HTR-8/SVneo (cell line): ENCODE data around the gene PIAS4.
A peak's percentile ranks its signal among the peaks of the same experiment; 100 is the strongest.

ENCODE experiments used
- DNase-seq: peaks from one replicate; pipeline ENCODE4 v3.0.0; 2011; ENCODE audit warnings: low spot score, mixed read lengths; ENCODE audit not compliant: insufficient read length
- FAIRE-seq: peaks from 2 replicates; lab custom pipeline; 2011; peaks lifted over from hg19 to GRCh38; lab: Jason Lieb, UNC

Gene PIAS4

DNA sequence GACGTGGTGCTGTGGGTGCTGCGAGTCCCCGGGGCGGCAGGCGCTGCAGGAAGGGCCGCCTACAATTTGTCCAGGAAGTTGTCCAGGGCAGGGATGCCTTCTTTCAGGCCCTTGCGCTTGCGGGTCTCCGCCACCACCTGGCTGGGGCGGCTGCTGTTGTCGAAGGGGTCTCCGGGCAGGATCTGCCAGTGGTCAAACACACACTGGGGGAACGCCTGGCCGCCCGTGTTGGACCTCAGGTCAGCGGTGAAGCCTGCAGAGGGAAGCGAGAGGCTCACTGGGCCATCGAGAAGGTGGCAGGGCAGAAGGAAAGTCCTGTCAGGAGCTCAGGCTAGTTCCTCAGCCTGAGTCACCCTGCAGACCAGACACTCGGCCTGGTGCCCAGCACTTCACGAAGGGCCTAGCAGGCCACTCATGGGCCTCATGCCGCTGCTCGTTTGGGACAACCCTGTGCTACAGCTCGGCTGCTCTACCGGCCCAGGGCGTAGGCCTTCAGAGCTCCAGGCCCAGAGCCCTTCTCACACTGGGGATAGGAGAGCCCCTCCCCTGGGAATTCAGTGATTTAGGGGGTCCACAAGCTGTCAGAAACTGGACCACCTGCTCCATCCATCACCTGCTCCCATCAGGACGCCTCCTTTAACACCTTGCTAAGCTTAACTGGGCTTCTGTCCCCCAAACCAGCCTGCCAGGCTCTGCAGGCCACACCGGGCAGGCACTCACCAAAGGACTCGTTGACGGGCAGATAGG lies 30.9 kb upstream of the PIAS4 start:
- FAIRE-seq: no peak

DNA sequence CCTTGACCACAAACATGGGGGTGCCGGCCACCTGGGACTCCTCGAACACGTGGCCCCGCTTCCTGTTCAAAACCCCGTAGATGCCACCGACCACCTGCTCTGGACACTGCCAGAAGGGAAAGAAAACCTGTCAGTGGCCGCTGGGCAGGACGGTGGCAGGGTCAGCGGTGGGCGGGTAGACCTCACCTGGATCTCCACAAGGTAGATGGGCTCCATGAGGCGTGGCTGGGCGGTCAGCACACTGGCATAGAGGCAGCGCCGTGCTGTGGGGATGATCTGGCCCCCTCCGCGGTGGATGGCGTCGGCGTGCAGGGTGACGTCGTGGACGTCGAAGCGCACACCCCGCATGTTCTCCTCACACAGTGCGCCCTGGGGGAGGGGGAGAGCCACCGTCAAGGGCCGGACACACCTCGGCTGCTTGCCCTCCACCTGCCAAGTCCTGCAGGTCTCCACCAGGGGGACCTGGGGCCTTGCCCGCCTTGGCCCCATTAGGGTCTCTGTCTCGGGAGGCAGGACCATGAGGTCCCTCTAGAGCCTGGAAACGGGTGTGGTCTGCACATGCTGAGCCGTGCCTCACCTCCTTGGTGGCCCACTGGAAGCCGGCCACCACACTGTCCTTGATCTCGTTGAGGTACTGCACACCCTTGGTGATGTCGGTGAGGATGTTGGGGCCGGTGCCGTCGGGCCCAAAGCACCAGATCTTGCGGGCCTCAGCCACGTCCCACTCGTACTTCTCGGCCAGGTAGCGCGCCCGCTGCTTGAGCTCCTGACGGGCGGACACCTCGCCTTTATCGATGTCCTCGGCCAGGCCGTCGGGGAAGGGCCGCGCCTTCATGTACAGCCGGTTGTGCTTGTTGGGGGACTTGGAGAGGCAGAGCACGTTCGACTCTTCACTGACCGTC lies 30.0 kb upstream of the PIAS4 start:
- DNase-seq (no peak), FAIRE-seq (no peak)

More for the DNA sequence above, 30.9 kb upstream of the PIAS4 start:
- no peak for DNase-seq

DNA sequence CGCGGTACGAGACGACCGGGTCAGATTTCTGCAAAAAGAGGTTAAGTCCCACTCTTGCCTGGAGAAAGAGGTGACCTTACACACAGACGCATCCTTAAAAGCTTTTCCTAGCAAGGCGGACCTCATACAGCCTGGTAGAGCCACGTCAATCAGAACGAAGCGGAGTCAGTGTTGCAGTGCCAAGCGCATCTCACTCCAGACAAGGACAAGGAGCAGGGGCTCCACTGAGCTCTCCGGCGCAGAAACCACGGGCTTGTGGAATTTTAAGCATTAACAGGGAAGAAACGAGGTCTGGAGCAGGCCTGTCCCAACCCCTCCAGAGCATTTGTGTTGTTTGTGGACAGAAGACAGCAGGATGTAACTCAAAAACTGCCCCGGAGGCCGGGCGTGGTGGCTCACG lies 29.4 kb upstream of the PIAS4 start:
- FAIRE-seq (no peak), DNase-seq (no peak)

DNA sequence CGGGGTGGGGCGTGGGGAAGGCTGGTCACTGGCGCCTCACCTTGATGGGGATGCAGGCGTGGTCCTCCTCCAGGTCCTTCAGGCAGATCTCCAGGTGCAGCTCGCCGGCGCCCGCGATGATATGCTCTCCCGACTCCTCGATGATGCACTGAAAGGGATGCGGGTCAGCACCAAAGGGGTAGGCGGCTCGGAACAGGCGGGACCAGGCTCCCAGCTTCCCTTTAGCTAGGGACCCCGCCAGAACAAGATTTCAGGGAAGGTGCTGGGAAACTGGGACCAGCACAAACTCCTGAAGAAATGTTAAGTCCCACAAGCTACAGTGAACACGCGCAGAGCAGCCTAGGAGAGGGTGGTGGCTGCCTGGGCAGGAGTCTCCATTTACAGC lies 28.3 kb upstream of the PIAS4 start:
- no peak for FAIRE-seq
- DNase-seq: no peak

DNA sequence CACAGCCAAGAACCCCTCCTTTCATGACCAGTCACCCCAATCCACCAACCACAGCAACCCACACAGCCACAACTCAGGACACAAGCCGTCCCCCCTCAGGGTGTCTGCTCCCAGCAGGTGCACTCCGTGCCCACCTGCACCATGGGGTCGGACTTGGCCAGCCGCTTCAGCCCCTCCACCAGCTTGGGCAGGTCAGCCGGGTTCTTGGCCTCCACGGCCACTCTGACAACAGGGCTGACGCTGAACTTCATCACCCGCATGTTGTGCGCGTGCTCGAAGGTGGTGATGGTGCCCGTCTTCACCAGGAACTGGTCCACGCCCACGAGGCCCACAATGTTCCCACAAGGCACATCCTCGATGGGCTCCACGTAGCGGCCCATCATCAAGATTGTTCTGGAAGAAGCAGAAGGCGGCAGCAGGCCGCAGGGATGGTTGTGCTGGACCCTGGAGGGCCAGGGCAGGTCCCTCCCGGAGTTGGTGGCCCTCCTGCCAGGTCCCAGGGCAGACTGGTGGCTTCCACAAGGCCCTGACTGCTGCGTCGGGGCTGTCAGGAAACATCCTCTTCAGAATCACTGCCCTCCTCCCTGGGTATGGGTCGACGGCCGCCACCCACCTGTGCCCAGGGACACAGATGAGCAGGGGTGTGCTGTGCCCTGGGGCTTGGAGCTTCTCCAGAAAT lies 27.7 kb upstream of the PIAS4 start:
- FAIRE-seq (no peak), DNase-seq (no peak)

DNA sequence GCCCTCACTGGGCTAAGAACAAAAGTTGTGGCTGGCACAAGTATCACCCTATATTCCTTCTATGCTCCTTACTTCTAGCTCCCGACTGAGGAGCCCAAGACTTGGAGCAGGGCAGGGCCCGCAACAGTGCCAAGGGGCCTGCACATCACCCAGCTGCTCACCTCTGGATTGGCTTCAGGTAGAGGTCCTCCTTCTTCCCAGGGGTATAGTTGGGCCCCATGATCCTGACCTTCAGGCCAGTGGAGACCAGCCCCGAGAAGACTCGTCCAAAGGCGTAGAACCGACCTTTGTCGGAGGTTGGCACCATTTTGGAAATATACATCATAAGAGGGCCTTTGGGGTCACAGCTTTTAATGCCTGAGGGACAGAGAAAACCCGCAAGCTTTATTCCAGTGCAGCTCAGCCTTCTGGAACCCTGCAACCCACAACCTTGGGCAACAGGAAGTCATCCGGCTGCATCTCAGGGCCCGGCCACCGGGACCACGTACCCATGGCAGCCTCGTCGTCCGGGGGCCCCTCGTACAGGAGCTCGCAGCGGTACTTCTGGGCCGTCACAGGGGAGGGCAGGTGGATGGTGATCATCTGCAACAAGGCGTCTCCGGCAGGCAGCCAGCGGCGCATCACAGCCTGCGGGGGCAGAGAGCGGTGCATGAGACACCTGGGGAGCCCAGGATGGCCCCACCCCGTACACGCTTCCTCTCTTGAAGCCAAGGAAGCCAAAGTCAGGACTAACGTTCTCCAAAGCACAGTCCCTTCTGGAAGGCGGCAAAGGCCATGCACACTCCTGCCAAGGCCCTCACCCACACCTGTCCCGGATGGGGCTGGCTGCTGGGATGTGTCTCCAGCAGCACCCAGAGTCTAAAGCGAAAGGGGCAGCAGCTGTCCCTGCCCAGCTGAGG lies 26.9 kb upstream of the PIAS4 start:
- DNase-seq: no peak
- FAIRE-seq: no peak

DNA sequence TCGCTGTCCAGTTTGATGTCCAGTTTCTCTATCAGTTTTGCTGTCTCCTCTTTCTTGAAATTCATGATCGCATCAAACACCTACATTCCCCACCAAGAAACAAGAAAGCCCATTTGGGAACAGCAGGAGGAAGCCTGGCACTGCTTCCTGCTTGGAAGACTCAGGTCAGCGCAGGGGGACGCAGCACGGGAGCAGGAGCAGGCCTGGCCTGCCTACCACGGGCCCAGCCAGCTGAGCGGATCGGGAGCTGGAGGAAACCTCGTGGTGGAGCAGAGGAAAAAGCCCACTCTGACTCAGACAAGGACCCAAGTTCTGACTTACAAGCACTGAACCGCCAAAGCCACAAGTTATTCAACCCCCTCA lies 26.2 kb upstream of the PIAS4 start:
- no peak for DNase-seq
- FAIRE-seq: no peak

DNA sequence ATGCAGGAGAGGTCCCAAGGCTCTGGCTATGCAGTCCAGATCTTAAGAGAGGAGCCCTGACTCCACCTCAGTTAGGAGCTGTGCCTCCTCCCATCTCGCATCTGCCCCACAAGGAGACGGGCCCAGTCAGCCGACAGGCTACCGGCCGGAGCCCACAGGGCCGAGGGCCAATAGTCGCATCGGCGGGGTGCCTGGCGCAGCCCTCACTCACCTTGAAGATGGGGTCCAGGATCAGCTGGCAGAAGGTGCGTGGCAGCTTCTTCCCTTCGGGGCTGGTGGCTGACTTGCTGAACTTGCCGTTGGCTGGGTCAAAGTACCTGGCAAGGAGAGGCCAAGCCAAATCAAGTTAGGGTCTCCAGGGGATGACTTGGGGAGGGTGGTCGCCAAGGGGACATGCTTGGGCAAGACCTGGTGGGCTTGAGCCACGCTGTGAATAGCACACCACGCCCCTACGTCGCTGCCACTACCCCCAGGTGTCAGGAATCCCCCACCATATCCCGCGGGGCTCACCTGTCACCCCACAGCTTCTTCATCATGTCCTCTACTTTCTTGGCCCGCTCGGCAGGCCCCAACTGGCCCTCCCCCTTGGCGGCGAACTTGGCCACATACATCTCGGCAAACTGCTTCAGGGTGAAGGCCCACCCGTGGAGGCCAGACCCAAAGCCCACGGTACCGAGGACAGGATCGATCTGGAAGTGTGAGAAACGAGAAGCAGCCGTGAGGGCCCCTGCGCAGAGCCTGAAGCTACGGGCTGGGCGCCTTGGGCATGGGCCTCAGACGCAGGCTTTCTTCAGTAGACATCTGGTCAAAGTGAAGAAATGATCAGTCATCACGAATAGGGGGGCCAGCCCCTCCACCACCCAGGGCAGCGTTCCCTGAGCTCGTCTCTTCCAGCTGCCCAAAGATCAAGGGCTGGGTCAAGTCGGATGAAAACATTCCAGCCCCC lies 25.5 kb upstream of the PIAS4 start:
- DNase-seq: no peak
- no peak for FAIRE-seq

DNA sequence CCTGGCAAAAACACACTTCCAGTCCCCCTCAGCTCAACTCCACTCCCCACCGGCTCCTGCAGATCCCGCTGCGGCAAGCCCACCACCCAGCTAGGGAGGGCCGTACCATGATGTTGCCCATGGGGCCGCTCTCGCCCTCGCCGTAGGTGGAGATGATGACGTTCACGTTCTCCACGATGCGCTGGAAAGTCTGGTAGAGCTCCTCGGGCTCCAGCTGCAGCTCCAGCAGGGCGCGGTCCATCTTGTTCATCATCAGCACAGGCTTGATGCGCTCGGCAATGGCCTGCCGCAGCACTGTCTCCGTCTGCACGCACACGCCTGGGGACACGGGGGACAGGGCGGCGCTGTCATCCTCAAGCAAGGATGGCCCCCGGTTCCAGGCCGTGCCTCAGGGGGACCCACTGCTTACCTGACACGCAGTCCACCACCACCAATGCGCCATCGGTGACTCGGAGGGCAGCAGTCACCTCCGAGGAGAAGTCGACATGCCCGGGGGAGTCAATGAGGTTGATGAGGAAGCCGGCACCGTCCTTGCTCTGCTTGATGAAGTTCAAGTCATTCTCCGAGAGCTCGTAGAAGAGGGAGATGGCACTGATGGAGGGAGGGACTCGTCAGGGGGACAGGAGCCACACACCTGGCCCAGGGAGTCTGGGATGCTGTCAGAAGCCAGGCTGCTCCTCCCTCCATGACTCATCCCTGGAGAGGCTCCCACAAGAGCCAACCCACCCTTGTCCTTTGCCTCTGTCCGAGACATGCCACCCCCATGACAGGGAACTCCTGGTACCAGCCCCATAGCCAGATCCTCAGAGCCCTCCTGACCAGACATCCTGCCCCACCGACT lies 24.6 kb upstream of the PIAS4 start:
- DNase-seq: no peak
- no peak for FAIRE-seq

DNA sequence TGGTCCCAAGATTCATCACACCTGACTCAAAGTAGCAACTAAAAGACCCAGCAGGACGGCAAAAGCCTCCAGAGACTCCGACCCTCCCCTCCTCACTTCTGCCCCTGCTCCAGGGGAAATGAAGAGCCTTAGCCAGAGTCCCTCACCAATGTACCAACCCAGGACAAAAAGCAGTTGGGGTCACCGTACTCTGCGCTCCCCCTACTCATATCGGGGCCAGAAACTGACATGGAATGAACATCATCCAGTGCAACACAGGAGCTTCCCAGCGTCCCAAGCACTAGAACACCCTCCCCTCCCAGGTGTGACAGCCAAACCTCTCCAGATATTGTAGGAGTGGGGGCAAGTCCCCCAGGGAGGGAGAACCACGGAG lies 24.0 kb upstream of the PIAS4 start:
- FAIRE-seq: no peak

DNA sequence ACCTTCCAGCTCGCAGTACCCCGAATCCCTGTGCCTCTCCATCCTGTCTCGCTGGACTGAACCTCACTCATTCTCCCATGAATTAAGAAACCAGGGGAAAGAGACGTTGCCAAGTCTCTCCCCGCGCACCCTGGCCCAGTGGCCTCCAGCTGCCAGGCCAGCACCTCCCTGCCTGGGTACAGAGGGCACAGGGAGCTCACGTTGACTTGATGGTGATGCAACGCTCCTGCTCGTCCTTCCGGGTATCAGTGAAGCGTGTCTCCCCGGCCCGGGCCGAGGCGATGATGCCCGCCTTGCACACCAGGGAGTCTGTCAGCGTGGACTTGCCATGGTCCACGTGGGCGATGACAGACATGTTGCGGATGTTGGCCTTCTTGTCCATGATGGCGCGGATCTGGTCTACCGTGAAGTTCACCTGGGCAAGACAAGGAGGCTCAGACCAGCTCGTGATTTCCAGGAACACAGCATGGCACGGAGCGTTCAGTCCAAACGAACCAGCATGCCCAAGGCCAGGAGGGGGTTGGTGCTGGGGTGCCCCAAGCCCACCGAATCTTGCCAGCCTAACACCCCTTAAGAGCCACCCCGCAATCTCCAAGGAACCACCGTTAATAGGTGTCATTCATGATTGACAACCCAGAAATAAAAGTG lies 23.5 kb upstream of the PIAS4 start:
- DNase-seq (no peak), FAIRE-seq (peak; percentile 9)

More for the DNA sequence above, 24.0 kb upstream of the PIAS4 start:
- DNase-seq: no peak

DNA sequence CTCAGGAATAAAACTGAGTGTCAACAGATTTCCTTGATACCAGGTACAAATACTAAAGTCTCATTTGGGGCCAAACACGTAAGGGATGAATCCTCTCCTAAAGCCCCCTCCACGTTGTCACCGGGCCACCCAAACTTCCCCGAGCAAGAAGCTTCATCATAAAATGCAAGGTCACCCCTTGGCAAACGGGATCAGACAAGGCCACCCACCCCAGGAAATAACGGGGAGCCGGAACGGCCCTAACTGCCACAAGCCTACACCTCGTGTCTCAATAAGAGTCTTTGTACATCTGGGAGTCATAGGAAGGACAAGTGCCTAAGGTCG lies 23.0 kb upstream of the PIAS4 start:
- no peak for FAIRE-seq
- no peak for DNase-seq

DNA sequence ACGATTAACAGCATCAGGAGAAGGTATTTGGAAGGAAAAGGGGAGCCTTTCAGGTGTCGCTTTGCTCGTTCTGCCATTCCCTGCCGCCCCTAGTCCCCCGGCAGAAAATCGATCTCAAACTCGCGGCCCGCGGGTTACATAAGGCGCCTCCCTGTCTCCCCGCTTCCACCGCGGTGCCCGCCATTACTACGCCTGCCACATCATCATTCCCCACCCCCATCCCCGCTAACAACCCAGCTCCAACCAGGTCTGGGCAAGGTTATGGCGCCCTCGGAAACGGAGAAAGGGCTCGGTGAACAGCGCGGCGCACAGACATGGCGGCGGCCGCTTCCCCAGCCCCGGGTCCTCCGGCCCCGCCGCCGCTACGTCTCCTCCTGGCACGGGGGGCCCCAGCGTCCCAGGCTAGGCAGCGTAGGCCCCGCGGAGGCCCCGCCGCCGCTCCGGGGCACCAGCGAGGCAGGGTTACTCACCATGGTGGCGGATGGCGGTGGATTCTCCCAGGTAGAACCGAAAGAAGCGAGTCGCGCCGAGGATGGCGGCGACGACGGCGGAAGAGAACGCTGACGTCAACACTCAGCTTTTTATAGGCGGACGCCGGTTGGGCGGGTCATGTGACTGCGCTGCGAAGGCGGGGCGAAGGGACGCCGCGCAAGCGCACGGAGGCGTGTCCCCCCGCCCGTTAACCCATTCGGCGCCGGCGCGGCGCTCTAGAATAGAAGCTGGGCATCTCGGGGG lies 22.5 kb upstream of the PIAS4 start, which contains the start of gene EEF2:
EEF2 (minus strand) TSS at position 556 of the 735 bp plus-strand sequence; CDS start at position 473, 83 bp downstream.
- peak; percentile 76 for DNase-seq
- FAIRE-seq: no peak

DNA sequence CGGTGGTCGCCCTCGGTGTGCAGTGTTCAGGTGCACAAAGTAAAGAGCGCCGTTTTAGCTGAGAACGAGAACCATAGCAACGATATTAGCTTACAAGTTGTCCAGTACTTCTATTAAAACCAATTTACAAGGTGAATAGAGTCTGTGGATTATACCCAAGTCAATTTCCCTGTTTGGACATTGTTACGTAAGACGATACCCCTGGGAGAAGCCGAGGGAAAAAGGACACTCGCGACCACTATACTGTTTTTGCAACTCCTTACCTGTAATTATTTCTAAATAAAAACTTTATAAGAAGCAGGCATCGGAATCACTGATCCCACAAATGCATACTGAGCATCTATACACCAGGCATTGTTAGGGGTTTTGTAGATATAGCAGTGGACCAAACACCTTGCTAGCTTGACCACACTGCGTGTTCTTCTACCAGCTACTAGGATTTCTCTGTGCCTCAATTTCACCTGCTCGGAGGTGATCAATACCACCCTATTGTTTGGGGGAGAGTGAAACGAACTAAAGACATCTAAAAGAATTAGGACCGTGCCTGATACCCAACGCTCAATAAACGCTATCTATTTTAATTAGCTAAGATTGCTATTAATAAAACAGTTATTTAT lies 21.8 kb upstream of the PIAS4 start:
- no peak for FAIRE-seq

DNA sequence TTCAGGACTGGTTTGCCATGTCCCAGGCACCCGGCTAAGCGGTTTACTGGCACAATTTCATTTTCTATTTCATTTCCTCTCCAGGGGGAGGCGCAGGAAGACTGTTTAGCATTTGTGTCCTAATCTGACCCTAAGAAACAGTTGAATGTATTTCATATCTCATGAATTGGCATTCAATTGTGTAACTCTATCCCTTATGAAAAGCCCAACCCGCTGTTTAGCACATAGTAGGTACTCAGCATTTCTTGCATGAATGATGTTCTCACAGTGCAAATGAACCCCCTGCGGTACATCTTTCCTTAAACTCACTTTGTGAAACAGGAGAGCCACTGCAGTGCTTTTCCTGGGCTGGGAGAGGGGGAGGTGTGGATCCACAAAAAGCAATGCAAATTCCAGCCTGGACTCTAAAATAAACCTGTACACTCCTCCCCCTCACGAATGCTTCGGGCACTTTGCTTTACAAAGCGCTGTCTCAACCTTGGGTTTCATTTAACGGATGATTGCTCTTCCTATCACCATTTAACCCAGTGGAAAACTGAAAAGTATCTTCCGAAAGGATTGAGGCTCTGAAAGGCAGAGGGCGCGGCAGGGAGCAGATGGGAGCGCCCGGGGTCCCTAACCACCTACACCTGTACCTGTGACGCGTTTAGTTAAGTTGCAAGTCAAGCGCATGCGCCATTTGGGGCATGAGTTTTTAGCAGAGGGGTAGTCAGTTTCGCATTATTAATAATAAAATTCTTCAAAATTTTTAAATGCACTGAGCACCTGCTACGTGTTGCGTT lies 21.1 kb upstream of the PIAS4 start:
- no peak for FAIRE-seq

More for the DNA sequence above, 21.8 kb upstream of the PIAS4 start:
- DNase-seq: no peak

More for the DNA sequence above, 21.1 kb upstream of the PIAS4 start:
- no peak for DNase-seq
